Stomach (tissue), 4 donors: ENCODE measurements around the gene NTRK3.

Source experiments
- CTCF ChIP-seq, 7 experiments: fragments of 450-650 bp in 4 of 7; fragments of 200-600 bp in 3 of 7; sonication (generic) in 3 of 7; IDR thresholded peaks; one replicate each; pipeline ENCODE4 v1.5.1; 2016 to 2019; ENCODE audit warnings: antibody characterized with exemption in 7 of 7, control low read depth in 2 of 7, mild to moderate bottlenecking in 1 of 7
- EP300 ChIP-seq: sonication (generic); formaldehyde crosslinking; IDR thresholded peaks from one replicate; pipeline ENCODE4 v1.6.1; 2017; ENCODE audit warnings: antibody characterized with exemption
- POLR2A ChIP-seq, 4 donors: fragments of 450-650 bp; IDR thresholded peaks; one replicate each; pipeline ENCODE4 v1.6.1; 2016; ENCODE audit warnings: antibody characterized with exemption in 4 of 4, control low read depth in 2 of 4, mild to moderate bottlenecking in 1 of 4, moderate library complexity in 1 of 4

GRCh38 chr15:87916208-87916607, 340.3 kb downstream of the NTRK3 start:
- TF ChIP-seq CTCF (IDR thresholded peaks at IDR 0.05) (no peak), POLR2A (IDR thresholded peaks at IDR 0.05) (no peak), EP300 (no peak)
